ENCODE data around the gene KRTAP10-2. TPM values are rescaled to one million over a fixed set of nuclear protein-coding genes. Genes with fewer than 3 reads are reported as not detected.

KRTAP10-2 gene
- total RNA-seq, 6 experiments from 2014 or later: not detected

GRCh38 chr21:44539991-44540666 is 11.2 kb downstream of the KRTAP10-2 start, which contains the start of gene KRTAP10-1:
KRTAP10-1 (minus strand) TSS chr21:44540195; CDS start chr21:44540150, 45 bp downstream.
- DNase-seq (no peak), ATAC-seq (peak in 1 of 4 donors; percentile 27)
- Histone ChIP-seq H3K36me3 (no peaks in the 10 kb centered on the region), H3K9me3 (no peaks in the 10 kb centered on the region), H3K4me1 (no peaks in the 10 kb centered on the region), H3K27ac (no peak within 1 kb of the TSS), H3K27me3 (no peaks in the 10 kb centered on the region), H3K4me3 (no peak within 1 kb of the TSS)
- 64% methylated on average over 11 of the region's 21 CpGs for WGBS (ENCODE audit: insufficient coverage, low coverage, low lambda C conversion rate, missing lambda C conversion rate)
- intact Hi-C loops (cut with DNase I): no loop called here
- TF ChIP-seq POLR2A (IDR thresholded peaks at IDR 0.05) (no peak), CTCF (IDR thresholded peaks at IDR 0.05) (no peak)

- 60% methylated on average over 4 of the region's 14 CpGs for WGBS (ENCODE audit: insufficient coverage, low coverage, low lambda C conversion rate, missing lambda C conversion rate)
- DNase-seq (no peak), ATAC-seq (peak in 1 of 4 donors; percentile 22)
- no peaks in the 10 kb centered on the region for H3K36me3 ChIP-seq
- H3K27ac ChIP-seq: no peak overlapping the region
- no peaks in the 10 kb centered on the region for H3K27me3 ChIP-seq
- no peaks in the 10 kb centered on the region for H3K4me1 ChIP-seq
- no peak overlapping the region for H3K4me3 ChIP-seq
- H3K9me3 ChIP-seq: no peaks in the 10 kb centered on the region
- intact Hi-C loops (cut with DNase I): no loop called here
- TF ChIP-seq POLR2A (IDR thresholded peaks at IDR 0.05) (no peak), CTCF (IDR thresholded peaks at IDR 0.05) (no peak)
These were observed 12.3 kb downstream of the KRTAP10-2 start for GRCh38 chr21:44539046-44539445.

- DNase-seq: peak in 1 of 3 donors; percentile 43
- intact Hi-C loops (cut with DNase I): no loop called here
- no peaks in the 10 kb centered on the region for H3K4me1 ChIP-seq
These were observed 13.1 kb downstream of the KRTAP10-2 start for GRCh38 chr21:44537930-44538911.

GRCh38 chr21:44535963-44536362 is 15.3 kb downstream of the KRTAP10-2 start:
- Histone ChIP-seq H3K27ac (no peak overlapping the region), H3K4me3 (no peak overlapping the region), H3K9me3 (no peaks in the 10 kb centered on the region), H3K36me3 (no peaks in the 10 kb centered on the region), H3K4me1 (no peaks in the 10 kb centered on the region), H3K27me3 (no peaks in the 10 kb centered on the region)
- DNase-seq: peak in 1 of 3 donors; percentile 18
- WGBS (ENCODE audit: insufficient coverage, low coverage, low lambda C conversion rate, missing lambda C conversion rate): 56% methylated on average over 4 of the region's 7 CpGs
- TF ChIP-seq CTCF (IDR thresholded peaks at IDR 0.05) (no peak), POLR2A (IDR thresholded peaks at IDR 0.05) (no peak)
- ATAC-seq: no peak
- intact Hi-C loops (cut with DNase I): no loop called here

More at GRCh38 chr21:44537930-44538911, 13.1 kb downstream of the KRTAP10-2 start:
- H3K36me3 ChIP-seq: no peaks in the 10 kb centered on the region
- TF ChIP-seq CTCF (IDR thresholded peaks at IDR 0.05): no peak
- TF ChIP-seq POLR2A (IDR thresholded peaks at IDR 0.05): no peak
- H3K9me3 ChIP-seq: no peaks in the 10 kb centered on the region
- H3K4me3 ChIP-seq: no peak overlapping the region
- H3K27ac ChIP-seq: no peak overlapping the region
- H3K27me3 ChIP-seq: no peaks in the 10 kb centered on the region
- 84% methylated on average over 7 of the region's 33 CpGs for WGBS (ENCODE audit: insufficient coverage, low coverage, low lambda C conversion rate, missing lambda C conversion rate)
- ATAC-seq: peak in 1 of 4 donors; percentile 21
